ENCODE measurements around the gene SAP30.

SAP30 gene

GRCh38 chr4:173367946-173368345, 2.8 kb upstream of the SAP30 start:
- no peak for DNase-seq

- DNase-seq: no peak
Observed at GRCh38 chr4:173370130-173370476, 651 bp upstream of the SAP30 start.

GRCh38 chr4:173371292-173372192, 788 bp downstream of the SAP30 start:
- DNase-seq: peak; percentile 21

GRCh38 chr4:173374588-173374987, 3.8 kb downstream of the SAP30 start:
- DNase-seq: no peak

GRCh38 chr4:173379929-173380328, 9.2 kb downstream of the SAP30 start:
- DNase-seq: no peak

GRCh38 chr4:173380987-173381386, 10.2 kb downstream of the SAP30 start:
- no peak for DNase-seq

- no peak for DNase-seq
Observed at GRCh38 chr4:173381610-173382009, 10.9 kb downstream of the SAP30 start.

GRCh38 chr4:173382349-173382748, 11.6 kb downstream of the SAP30 start:
- no peak for DNase-seq

- DNase-seq: no peak
Observed at GRCh38 chr4:173386751-173387150, 16.0 kb downstream of the SAP30 start.

- DNase-seq: no peak
Observed at GRCh38 chr4:173391701-173392100, 20.9 kb downstream of the SAP30 start.

GRCh38 chr4:173397604-173398003, 26.9 kb downstream of the SAP30 start:
- DNase-seq: no peak

- no peak for DNase-seq
Observed at GRCh38 chr4:173398220-173398619, 27.5 kb downstream of the SAP30 start.

- DNase-seq: no peak
Observed at GRCh38 chr4:173398779-173399415, 28.1 kb downstream of the SAP30 start, which contains the start of gene SCRG1. SCRG1 (minus strand) TSS chr4:173399116; CDS start chr4:173391414, 7,702 bp downstream.

- no peak for DNase-seq
Observed at GRCh38 chr4:173401063-173401462, 30.3 kb downstream of the SAP30 start.

- DNase-seq: no peak
Observed at GRCh38 chr4:173403051-173403450, 32.3 kb downstream of the SAP30 start.

- DNase-seq: no peak
Observed at GRCh38 chr4:173404296-173404865, 33.6 kb downstream of the SAP30 start.

- DNase-seq: no peak
Observed at GRCh38 chr4:173405840-173406606, 35.3 kb downstream of the SAP30 start.

- no peak for DNase-seq
Observed at GRCh38 chr4:173410079-173410478, 39.3 kb downstream of the SAP30 start.

GRCh38 chr4:173411106-173411693, 40.4 kb downstream of the SAP30 start:
- DNase-seq: no peak

- no peak for DNase-seq
Observed at GRCh38 chr4:173413036-173413435, 42.3 kb downstream of the SAP30 start.

GRCh38 chr4:173414456-173414855, 43.7 kb downstream of the SAP30 start:
- no peak for DNase-seq

- DNase-seq: no peak
Observed at GRCh38 chr4:173415092-173415491, 44.3 kb downstream of the SAP30 start.

Measured in 8988T (cell line).